HCT116 (cell line): ENCODE data around the gene LDLRAD4.

ENCODE experiments used
- CEBPB ChIP-seq: IDR thresholded peaks from 2 replicates; pipeline ENCODE4 v1.6.1; 2012; ENCODE audit warnings: low read depth
- EGR1 ChIP-seq: IDR thresholded peaks from 2 replicates; pipeline ENCODE4 v1.6.1; 2012; ENCODE audit warnings: low read depth
- POLR2A ChIP-seq: IDR thresholded peaks from 2 replicates; pipeline ENCODE4 v1.7.0; 2011; ENCODE audit warnings: borderline replicate concordance; ENCODE audit not compliant: insufficient read depth, insufficient read length; ENCODE audit errors: extremely low read depth
- POLR2AphosphoS5 ChIP-seq: IDR thresholded peaks from 2 replicates; pipeline ENCODE4 v1.6.1; 2011; ENCODE audit warnings: mild to moderate bottlenecking, low read depth, low read length, moderate library complexity
- ZBTB33 ChIP-seq: IDR thresholded peaks from 2 replicates; pipeline ENCODE4 v1.6.1; 2011; ENCODE audit warnings: mild to moderate bottlenecking, low read length, moderate library complexity; ENCODE audit not compliant: insufficient replicate concordance; ENCODE audit errors: extremely low read depth
- ZFX ChIP-seq: fragments of 450-650 bp; IDR thresholded peaks from 2 replicates; pipeline ENCODE4 v1.6.1; 2017
- ZNF274 ChIP-seq: fragments of 200-500 bp; sonication (Bioruptor generic); IDR thresholded peaks from 2 replicates; pipeline ENCODE4 v1.6.1; 2014; ENCODE audit warnings: mild to moderate bottlenecking, low read depth, low read length, inconsistent platforms
- TF ChIP-seq, protein P1 (sequence below), 3 experiments: fragments of 200-600 bp in 1 of 3; sonication (generic) in 1 of 3; IDR thresholded peaks in 2 of 3; conservative IDR thresholded peaks in 1 of 3; 2 replicates each; pipeline ENCODE4 v1.5.1; 2012 to 2017; ENCODE audit warnings: low read depth in 2 of 3, low read length in 2 of 3, antibody characterized with exemption in 1 of 3, borderline replicate concordance in 1 of 3, control low read depth in 1 of 3, mild to moderate bottlenecking in 1 of 3, mixed read lengths in 1 of 3, mixed run types in 1 of 3, moderate library complexity in 1 of 3; ENCODE audit not compliant: insufficient read depth in 1 of 3

GRCh38 chr18:13511961-13512577, 293.5 kb downstream of the LDLRAD4 start:
- no peak for TF ChIP-seq EGR1
- TF ChIP-seq POLR2A: no peak
- TF ChIP-seq ZBTB33: no peak
- no peak for TF ChIP-seq CEBPB
- TF ChIP-seq, protein P1, sequence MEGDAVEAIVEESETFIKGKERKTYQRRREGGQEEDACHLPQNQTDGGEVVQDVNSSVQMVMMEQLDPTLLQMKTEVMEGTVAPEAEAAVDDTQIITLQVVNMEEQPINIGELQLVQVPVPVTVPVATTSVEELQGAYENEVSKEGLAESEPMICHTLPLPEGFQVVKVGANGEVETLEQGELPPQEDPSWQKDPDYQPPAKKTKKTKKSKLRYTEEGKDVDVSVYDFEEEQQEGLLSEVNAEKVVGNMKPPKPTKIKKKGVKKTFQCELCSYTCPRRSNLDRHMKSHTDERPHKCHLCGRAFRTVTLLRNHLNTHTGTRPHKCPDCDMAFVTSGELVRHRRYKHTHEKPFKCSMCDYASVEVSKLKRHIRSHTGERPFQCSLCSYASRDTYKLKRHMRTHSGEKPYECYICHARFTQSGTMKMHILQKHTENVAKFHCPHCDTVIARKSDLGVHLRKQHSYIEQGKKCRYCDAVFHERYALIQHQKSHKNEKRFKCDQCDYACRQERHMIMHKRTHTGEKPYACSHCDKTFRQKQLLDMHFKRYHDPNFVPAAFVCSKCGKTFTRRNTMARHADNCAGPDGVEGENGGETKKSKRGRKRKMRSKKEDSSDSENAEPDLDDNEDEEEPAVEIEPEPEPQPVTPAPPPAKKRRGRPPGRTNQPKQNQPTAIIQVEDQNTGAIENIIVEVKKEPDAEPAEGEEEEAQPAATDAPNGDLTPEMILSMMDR (IDR thresholded peaks at IDR 0.05 in 2 of 3, conservative IDR thresholded peaks at IDR 0.05 in 1 of 3; ENCODE audit: borderline replicate concordance in 1 of 3, insufficient read depth in 1 of 3, low read depth in 2 of 3, low read length in 2 of 3): no peak
- no peak for TF ChIP-seq ZNF274
- no peak for TF ChIP-seq POLR2AphosphoS5
- TF ChIP-seq ZFX: no peak
